HepG2 (cell line): Measurements from ENCODE around the gene CYP11A1. TPM values are rescaled to one million over a fixed set of nuclear protein-coding genes. Genes with fewer than 3 reads are reported as not detected.
A peak's percentile ranks its signal among the peaks of the same experiment; 100 is the strongest.

Experiments
- ETS1 ChIP-seq: sonication (generic); formaldehyde crosslinking; IDR thresholded peaks from 2 replicates; pipeline ENCODE4 v1.4.0; 2020; ENCODE audit warnings: missing genetic modification reagents
- FOXP4 ChIP-seq: sonication (generic); formaldehyde crosslinking; IDR thresholded peaks from 2 replicates; pipeline ENCODE4 v1.4.0; 2020; ENCODE audit warnings: missing genetic modification reagents
- KMT2B ChIP-seq: IDR thresholded peaks from 2 replicates; pipeline ENCODE4 v1.6.1; 2016; ENCODE audit warnings: missing genetic modification reagents, missing compliant biosample characterization
- SP5 ChIP-seq: IDR thresholded peaks from 2 replicates; pipeline ENCODE4 v1.6.1; 2016; ENCODE audit warnings: low read depth, borderline replicate concordance
- TBX2 ChIP-seq: sonication (generic); formaldehyde crosslinking; IDR thresholded peaks from 2 replicates; pipeline ENCODE4 v1.5.0; 2020; ENCODE audit warnings: missing genetic modification reagents, mild to moderate bottlenecking, borderline replicate concordance
- ZFYVE20 ChIP-seq: sonication (generic); formaldehyde crosslinking; IDR thresholded peaks from 2 replicates; pipeline ENCODE4 v1.8.0; 2023; ENCODE audit warnings: low read depth, mild to moderate bottlenecking, moderate library complexity, missing genetic modification reagents, borderline replicate concordance
- ZMAT3 ChIP-seq: sonication (generic); formaldehyde crosslinking; conservative IDR thresholded peaks from 2 replicates; pipeline ENCODE4 v1.7.0; 2021; ENCODE audit warnings: missing genetic modification reagents
- ZNF235 ChIP-seq: sonication (generic); formaldehyde crosslinking; IDR thresholded peaks from 2 replicates; pipeline ENCODE4 v1.8.1; 2023; ENCODE audit warnings: mild to moderate bottlenecking, missing genetic modification reagents, borderline replicate concordance
- ZNF619 ChIP-seq: sonication (generic); formaldehyde crosslinking; IDR thresholded peaks from 2 replicates; pipeline ENCODE4 v1.4.0; 2020; ENCODE audit warnings: mild to moderate bottlenecking, missing genetic modification reagents
- ZNF775 ChIP-seq: sonication (generic); formaldehyde crosslinking; IDR thresholded peaks from 2 replicates; pipeline ENCODE4 v1.4.0; 2020; ENCODE audit warnings: missing genetic modification reagents, mild to moderate bottlenecking, moderate library complexity, borderline replicate concordance
- ZNF777 ChIP-seq: sonication (generic); formaldehyde crosslinking; IDR thresholded peaks from 2 replicates; pipeline ENCODE4 v1.4.0; 2020; ENCODE audit warnings: missing genetic modification reagents
- ZNF891 ChIP-seq: sonication (generic); formaldehyde crosslinking; IDR thresholded peaks from 2 replicates; pipeline ENCODE4 v1.5.0; 2020; ENCODE audit warnings: mild to moderate bottlenecking, missing genetic modification reagents
- polyA plus RNA-seq, 8 experiments: library from polyadenylated mRNA; depleted of rRNA in 3 of 8; stranded (reverse) in 7 of 8; unstranded in 1 of 8; fragments of >200 nt; fragmentation: Illumina TruSeq in 4 of 8; extraction: Trizol in 4 of 8; gene quantifications; 2 replicates each; pipeline versions ENCODE4 v1.2.1 to v1.2.3, GENCODE V29; 2011 to 2016; ENCODE audit warnings: low read depth in 4 of 8, missing spikeins in 1 of 8, mixed read lengths in 1 of 8; ENCODE audit not compliant: insufficient read depth in 1 of 8
- total RNA-seq, 5 experiments: library from RNA; depleted of rRNA; stranded (reverse); fragments of >200 nt; fragmentation: Illumina TruSeq; extraction: Trizol; gene quantifications; 2 replicates each; pipeline ENCODE4 v1.2.3, GENCODE V29; 2016; ENCODE audit warnings: low read depth in 1 of 5
- TF ChIP-seq, protein P1 (sequence below): sonication (generic); formaldehyde crosslinking; IDR thresholded peaks from 2 replicates; pipeline ENCODE4 v1.8.1; 2023; ENCODE audit warnings: mild to moderate bottlenecking, missing genetic modification reagents, borderline replicate concordance
- TF ChIP-seq, protein P2 (sequence below): sonication (generic); formaldehyde crosslinking; IDR thresholded peaks from 2 replicates; pipeline ENCODE4 v1.5.0; 2020; ENCODE audit warnings: missing genetic modification reagents, mild to moderate bottlenecking, borderline replicate concordance
- TF ChIP-seq, protein P3 (sequence below): sonication (generic); formaldehyde crosslinking; IDR thresholded peaks from 2 replicates; pipeline ENCODE4 v1.5.0; 2020; ENCODE audit warnings: missing genetic modification reagents
- TF ChIP-seq, protein P4 (sequence below): sonication (generic); formaldehyde crosslinking; IDR thresholded peaks from 2 replicates; pipeline ENCODE4 v1.5.0; 2020; ENCODE audit warnings: mild to moderate bottlenecking, missing genetic modification reagents

Gene CYP11A1
- total and polyA plus RNA-seq, 2 of the 13 experiments (the other 11 are each of a cell fraction or from before 2014, with no cell fraction given): 0.66 to 0.92 TPM

GRCh38 chr15:74365598-74366445 lies 1.6 kb downstream of the CYP11A1 start (continued):
- no peak for TF ChIP-seq ETS1 (CRISPR knock-in tag)
- TF ChIP-seq SP5 (CRISPR knock-in tag): no peak
- no peak; the same call in 1 of the 2 replicates for TF ChIP-seq TBX2 (CRISPR knock-in tag)
- TF ChIP-seq ZNF891 (CRISPR knock-in tag): no peak; the same call in 1 of the 2 replicates
- no peak for TF ChIP-seq ZNF777 (CRISPR knock-in tag)
- TF ChIP-seq FOXP4 (CRISPR knock-in tag): no peak
- 0 out of 2 replicates have a peak, but pooled peaks have one; percentile 21 for TF ChIP-seq ZMAT3
- TF ChIP-seq KMT2B (CRISPR knock-in tag): peak; percentile 45
- TF ChIP-seq, protein P1, sequence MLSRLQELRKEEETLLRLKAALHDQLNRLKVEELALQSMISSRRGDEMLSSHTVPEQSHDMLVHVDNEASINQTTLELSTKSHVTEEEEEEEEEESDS (CRISPR knock-in tag): 0 out of 2 replicates have a peak, but pooled peaks have one; percentile 34
- TF ChIP-seq, protein P2, sequence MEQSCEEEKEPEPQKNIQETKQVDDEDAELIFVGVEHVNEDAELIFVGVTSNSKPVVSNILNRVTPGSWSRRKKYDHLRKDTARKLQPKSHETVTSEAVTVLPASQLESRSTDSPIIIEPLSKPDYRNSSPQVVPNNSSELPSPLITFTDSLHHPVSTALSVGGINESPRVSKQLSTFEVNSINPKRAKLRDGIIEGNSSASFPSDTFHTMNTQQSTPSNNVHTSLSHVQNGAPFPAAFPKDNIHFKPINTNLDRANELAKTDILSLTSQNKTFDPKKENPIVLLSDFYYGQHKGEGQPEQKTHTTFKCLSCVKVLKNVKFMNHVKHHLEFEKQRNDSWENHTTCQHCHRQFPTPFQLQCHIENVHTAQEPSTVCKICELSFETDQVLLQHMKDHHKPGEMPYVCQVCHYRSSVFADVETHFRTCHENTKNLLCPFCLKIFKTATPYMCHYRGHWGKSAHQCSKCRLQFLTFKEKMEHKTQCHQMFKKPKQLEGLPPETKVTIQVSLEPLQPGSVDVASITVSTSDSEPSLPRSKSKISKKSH (CRISPR knock-in tag): peak; percentile 76
- TF ChIP-seq ZFYVE20 (CRISPR knock-in tag): no peak
- TF ChIP-seq ZNF775 (CRISPR knock-in tag): no peak
- TF ChIP-seq, protein P3, sequence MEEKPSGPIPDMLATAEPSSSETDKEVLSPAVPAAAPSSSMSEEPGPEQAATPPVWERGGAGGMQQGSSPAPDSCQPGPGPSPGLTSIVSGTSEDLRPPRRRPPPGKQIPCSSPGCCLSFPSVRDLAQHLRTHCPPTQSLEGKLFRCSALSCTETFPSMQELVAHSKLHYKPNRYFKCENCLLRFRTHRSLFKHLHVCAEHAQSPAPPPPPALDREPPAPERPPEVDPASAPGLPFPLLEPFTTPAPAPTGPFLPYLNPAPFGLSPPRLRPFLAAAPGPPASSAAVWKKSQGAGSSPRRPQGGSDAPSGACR: no peak
- TF ChIP-seq, protein P4, sequence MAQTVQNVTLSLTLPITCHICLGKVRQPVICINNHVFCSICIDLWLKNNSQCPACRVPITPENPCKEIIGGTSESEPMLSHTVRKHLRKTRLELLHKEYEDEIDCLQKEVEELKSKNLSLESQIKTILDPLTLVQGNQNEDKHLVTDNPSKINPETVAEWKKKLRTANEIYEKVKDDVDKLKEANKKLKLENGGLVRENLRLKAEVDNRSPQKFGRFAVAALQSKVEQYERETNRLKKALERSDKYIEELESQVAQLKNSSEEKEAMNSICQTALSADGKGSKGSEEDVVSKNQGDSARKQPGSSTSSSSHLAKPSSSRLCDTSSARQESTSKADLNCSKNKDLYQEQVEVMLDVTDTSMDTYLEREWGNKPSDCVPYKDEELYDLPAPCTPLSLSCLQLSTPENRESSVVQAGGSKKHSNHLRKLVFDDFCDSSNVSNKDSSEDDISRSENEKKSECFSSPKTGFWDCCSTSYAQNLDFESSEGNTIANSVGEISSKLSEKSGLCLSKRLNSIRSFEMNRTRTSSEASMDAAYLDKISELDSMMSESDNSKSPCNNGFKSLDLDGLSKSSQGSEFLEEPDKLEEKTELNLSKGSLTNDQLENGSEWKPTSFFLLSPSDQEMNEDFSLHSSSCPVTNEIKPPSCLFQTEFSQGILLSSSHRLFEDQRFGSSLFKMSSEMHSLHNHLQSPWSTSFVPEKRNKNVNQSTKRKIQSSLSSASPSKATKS (CRISPR knock-in tag): 0 out of 2 replicates have a peak, but pooled peaks have one; percentile 41
- no peak for TF ChIP-seq ZNF235 (CRISPR knock-in tag)
- no peak for TF ChIP-seq ZNF619 (CRISPR knock-in tag)
